DOHH2 (cell line): ENCODE measurements around the gene KMT2B.

Experiments
- CTCF ChIP-seq: fragments of 200-600 bp; sonication (generic); IDR thresholded peaks from one replicate; pipeline ENCODE4 v1.5.1; 2014; ENCODE audit warnings: antibody characterized with exemption, mild to moderate bottlenecking, low read depth, low read length; ENCODE audit not compliant: poor library complexity, severe bottlenecking
- EZH2phosphoT487 ChIP-seq: fragments of 200-600 bp; sonication (generic); IDR thresholded peaks from 2 replicates; pipeline ENCODE4 v1.6.1; 2017; ENCODE audit warnings: borderline replicate concordance, mild to moderate bottlenecking, antibody characterized with exemption, low read length, moderate library complexity, mixed read lengths

GRCh38 chr19:35743640-35744429 lies 26.0 kb downstream of the KMT2B start:
- TF ChIP-seq CTCF (no peak), EZH2phosphoT487 (no peak)
